Muscle of leg (tissue), 11 donors: ENCODE results near the gene PLCB4. TPM values are rescaled to one million over a fixed set of nuclear protein-coding genes. Genes with fewer than 3 reads are reported as not detected.

Source experiments
- DNase-seq: peaks from one replicate; pipeline ENCODE4 v3.0.0; 2013
- H3K27ac ChIP-seq: one replicate; pipeline ENCODE4 v1.5.1; 2013; ENCODE audit warnings: mild to moderate bottlenecking, low read length, control low read depth
- H3K27me3 ChIP-seq: one replicate; pipeline ENCODE4 v1.6.1; 2013; ENCODE audit warnings: low read length; ENCODE audit not compliant: control insufficient read depth, insufficient read depth
- H3K36me3 ChIP-seq: one replicate; pipeline ENCODE4 v1.6.1; 2013; ENCODE audit warnings: low read length; ENCODE audit not compliant: control insufficient read depth, insufficient read depth
- H3K4me1 ChIP-seq: one replicate; pipeline ENCODE4 v1.6.1; 2013; ENCODE audit warnings: low read length; ENCODE audit not compliant: control insufficient read depth, insufficient read depth
- H3K4me3 ChIP-seq: one replicate; pipeline ENCODE4 v1.5.1; 2013; ENCODE audit warnings: low read length, control low read depth
- H3K9me3 ChIP-seq: replicated peaks from 2 replicates; pipeline ENCODE4 v1.6.1; 2013; ENCODE audit warnings: low read depth, low read length; ENCODE audit not compliant: control insufficient read depth
- WGBS: methylation state at CpG from one replicate; pipeline ENCODE4 v1.1.5; 2013; ENCODE audit warnings: missing lambda C conversion rate; ENCODE audit not compliant: insufficient coverage; 5-methylcytosine and 5-hydroxymethylcytosine counted together
- polyA plus RNA-seq, 8 donors: library from polyadenylated mRNA; unstranded; fragments of 120-200 nt; gene quantifications; one replicate each; pipeline versions ENCODE4 v1.2.1 to v1.2.3, GENCODE V29; 2013; ENCODE audit warnings: inconsistent platforms in 1 of 8, low replicate concordance in 1 of 8; ENCODE audit not compliant: insufficient read length in 8 of 8, insufficient read depth in 1 of 8
- total RNA-seq: library from RNA; stranded (reverse); fragments of 120-200 nt; gene quantifications from one replicate; pipeline ENCODE4 v1.2.4, GENCODE V29; 2013

Gene PLCB4
- total and polyA plus RNA-seq, 9 donors = 3.1 to 5.8 (median 4.3) TPM

- WGBS = no CpG with 5 or more reads among the region's 2 CpGs
- Histone ChIP-seq H3K4me3 (no peak overlapping the region), H3K27ac (no peak overlapping the region), H3K36me3 (no peaks in the 10 kb centered on the region), H3K4me1 (no peaks in the 10 kb centered on the region), H3K27me3 (no peaks in the 10 kb centered on the region), H3K9me3 (no peaks in the 10 kb centered on the region)
- no peak for DNase-seq
Observed at GRCh38 chr20:9488063-9488462, 419.2 kb downstream of the PLCB4 start.

GRCh38 chr20:9490161-9490560 lies 421.3 kb downstream of the PLCB4 start:
- no peak for DNase-seq
- 100% methylated on average over 1 of the region's 3 CpGs for WGBS
- H3K27me3 ChIP-seq = no peaks in the 10 kb centered on the region

GRCh38 chr20:9490631-9491030 lies 421.7 kb downstream of the PLCB4 start:
- Histone ChIP-seq H3K4me1 (no peaks in the 10 kb centered on the region), H3K27ac (no peak overlapping the region), H3K4me3 (no peak overlapping the region), H3K9me3 (no peaks in the 10 kb centered on the region), H3K27me3 (no peaks in the 10 kb centered on the region), H3K36me3 (no peaks in the 10 kb centered on the region)
- WGBS = 93% methylated on average over 3 of the region's 3 CpGs
- DNase-seq = no peak

More at GRCh38 chr20:9490161-9490560, 421.3 kb downstream of the PLCB4 start:
- no peak overlapping the region for H3K27ac ChIP-seq
- no peaks in the 10 kb centered on the region for H3K36me3 ChIP-seq
- H3K4me1 ChIP-seq = no peaks in the 10 kb centered on the region
- H3K9me3 ChIP-seq = no peaks in the 10 kb centered on the region
- H3K4me3 ChIP-seq = no peak overlapping the region

- H3K4me1 ChIP-seq = no peaks in the 10 kb centered on the region
- DNase-seq = no peak
- H3K9me3 ChIP-seq = no peaks in the 10 kb centered on the region
- no peak overlapping the region for H3K4me3 ChIP-seq
- H3K27me3 ChIP-seq = no peaks in the 10 kb centered on the region
- no CpG with 5 or more reads among the region's 1 CpG for WGBS
- no peaks in the 10 kb centered on the region for H3K36me3 ChIP-seq
- no peak overlapping the region for H3K27ac ChIP-seq
Observed at GRCh38 chr20:9491324-9491723, 422.4 kb downstream of the PLCB4 start.

- H3K9me3 ChIP-seq = no peaks in the 10 kb centered on the region
- no CpG with 5 or more reads among the region's 4 CpGs for WGBS
- no peaks in the 10 kb centered on the region for H3K4me1 ChIP-seq
- no peaks in the 10 kb centered on the region for H3K27me3 ChIP-seq
- H3K4me3 ChIP-seq = no peak overlapping the region
- no peaks in the 10 kb centered on the region for H3K36me3 ChIP-seq
- H3K27ac ChIP-seq = no peak overlapping the region
- no peak for DNase-seq
Observed at GRCh38 chr20:9492067-9492466, 423.2 kb downstream of the PLCB4 start.

GRCh38 chr20:9493803-9494202 lies 424.9 kb downstream of the PLCB4 start:
- Histone ChIP-seq H3K27me3 (no peaks in the 10 kb centered on the region), H3K36me3 (no peaks in the 10 kb centered on the region), H3K27ac (no peak overlapping the region), H3K4me3 (no peak overlapping the region), H3K4me1 (no peaks in the 10 kb centered on the region), H3K9me3 (no peaks in the 10 kb centered on the region)
- no peak for DNase-seq
- WGBS = no CpG with 5 or more reads among the region's 2 CpGs

GRCh38 chr20:9495701-9496100 lies 426.8 kb downstream of the PLCB4 start:
- WGBS = no CpG with 5 or more reads among the region's 2 CpGs

GRCh38 chr20:9496155-9496554 lies 427.3 kb downstream of the PLCB4 start:
- H3K36me3 ChIP-seq = no peaks in the 10 kb centered on the region
- H3K27ac ChIP-seq = no peak overlapping the region
- no peak for DNase-seq
- H3K9me3 ChIP-seq = no peaks in the 10 kb centered on the region
- no peak overlapping the region for H3K4me3 ChIP-seq
- WGBS = 100% methylated on average over 1 of the region's 3 CpGs
- H3K27me3 ChIP-seq = peaks cover 3% of the 10 kb centered on the region
- no peaks in the 10 kb centered on the region for H3K4me1 ChIP-seq

More at GRCh38 chr20:9495701-9496100, 426.8 kb downstream of the PLCB4 start:
- Histone ChIP-seq H3K9me3 (no peaks in the 10 kb centered on the region), H3K4me1 (no peaks in the 10 kb centered on the region), H3K27me3 (peaks cover 3% of the 10 kb centered on the region), H3K27ac (no peak overlapping the region), H3K4me3 (no peak overlapping the region), H3K36me3 (no peaks in the 10 kb centered on the region)
- no peak for DNase-seq

GRCh38 chr20:9498322-9498721 lies 429.4 kb downstream of the PLCB4 start:
- WGBS = 79% methylated on average over 2 of the region's 4 CpGs

GRCh38 chr20:9499126-9499899 lies 430.4 kb downstream of the PLCB4 start:
- H3K9me3 ChIP-seq = no peaks in the 10 kb centered on the region
- H3K4me1 ChIP-seq = no peaks in the 10 kb centered on the region
- H3K27ac ChIP-seq = no peak overlapping the region
- 86% methylated on average over 4 of the region's 5 CpGs for WGBS
- no peaks in the 10 kb centered on the region for H3K36me3 ChIP-seq
- peaks cover 3% of the 10 kb centered on the region for H3K27me3 ChIP-seq
- no peak overlapping the region for H3K4me3 ChIP-seq
- no peak for DNase-seq

More at GRCh38 chr20:9498322-9498721, 429.4 kb downstream of the PLCB4 start:
- Histone ChIP-seq H3K9me3 (no peaks in the 10 kb centered on the region), H3K27ac (no peak overlapping the region), H3K27me3 (peaks cover 3% of the 10 kb centered on the region), H3K4me1 (no peaks in the 10 kb centered on the region), H3K36me3 (no peaks in the 10 kb centered on the region), H3K4me3 (no peak overlapping the region)
- DNase-seq = no peak
